Kidney (tissue), 14 donors: ENCODE measurements around the gene TTC28. TPM values are rescaled to one million over a fixed set of nuclear protein-coding genes. Genes with fewer than 3 reads are reported as not detected.
A peak's percentile ranks its signal among the peaks of the same experiment; 100 is the strongest.

Experiments used
- DNase-seq, 5 donors: peaks; one replicate each; pipeline ENCODE4 v3.0.0-alpha.2; 2013 to 2020
- FAIRE-seq: peaks from 2 replicates; lab custom pipeline; 2012; peaks lifted over from hg19 to GRCh38; lab: Jason Lieb, UNC
- H3K27ac ChIP-seq, 2 donors: one replicate each; pipeline ENCODE4 v1.7.0; 2013; ENCODE audit warnings: low read depth in 2 of 2, low read length in 2 of 2, inconsistent platforms in 1 of 2
- H3K27me3 ChIP-seq: one replicate; pipeline ENCODE4 v1.7.1; 2013; ENCODE audit warnings: low read length, inconsistent platforms; ENCODE audit not compliant: control insufficient read depth, insufficient read depth
- H3K36me3 ChIP-seq, 3 donors: one replicate each; pipeline versions ENCODE4 v1.7.0 to v1.7.1; 2013; ENCODE audit warnings: low read length in 3 of 3, control low read depth in 1 of 3, inconsistent platforms in 1 of 3; ENCODE audit not compliant: insufficient read depth in 3 of 3, control insufficient read depth in 2 of 3
- H3K4me1 ChIP-seq, 3 donors: one replicate each; pipeline versions ENCODE4 v1.7.0 to v1.7.1; 2013; ENCODE audit warnings: low read length in 3 of 3, inconsistent platforms in 1 of 3, low read depth in 1 of 3; ENCODE audit not compliant: control insufficient read depth in 2 of 3, insufficient read depth in 2 of 3
- H3K4me3 ChIP-seq, 3 donors: one replicate each; pipeline versions ENCODE4 v1.7.0 to v1.8.1; 2013; ENCODE audit warnings: low read length in 3 of 3, control low read depth in 1 of 3, inconsistent platforms in 1 of 3
- H3K9ac ChIP-seq, 3 donors: one replicate each; pipeline versions ENCODE4 v1.7.0 to v1.7.1; 2013; ENCODE audit warnings: low read length in 3 of 3, control low read depth in 1 of 3, inconsistent platforms in 1 of 3
- H3K9me3 ChIP-seq, 3 donors: one replicate each; pipeline versions ENCODE4 v1.7.0 to v1.7.1; 2013; ENCODE audit warnings: low read length in 3 of 3, control low read depth in 1 of 3, inconsistent platforms in 1 of 3; ENCODE audit not compliant: control insufficient read depth in 2 of 3, insufficient read depth in 1 of 3
- CTCF ChIP-seq: IDR thresholded peaks from 3 replicates; pipeline ENCODE4 v1.5.1; 2012; ENCODE audit warnings: mild to moderate bottlenecking, moderate library complexity, borderline replicate concordance; ENCODE audit not compliant: insufficient read depth; ENCODE audit errors: extremely low read depth
- intact Hi-C: fragments of 100-400 bp; cut with DNase I; formaldehyde crosslinking; loops from one replicate; pipeline ENCODE4 v1.11.1; 2022
- polyA plus RNA-seq: library from polyadenylated mRNA; stranded (reverse); fragments of 350-450 nt; fragmentation: Illumina TruSeq; extraction: RNeasy Lipid Tissue Mini Kit (QIAGEN cat#74804); gene quantifications from one replicate; pipeline ENCODE4 v1.2.3, GENCODE V29; 2014; ENCODE audit warnings: low read depth, low replicate concordance; ENCODE audit not compliant: insufficient read depth
- total RNA-seq: library from RNA; stranded (reverse); fragmentation: NEBNext Ultra II Directional; extraction: Animal tissue kit (Norgen Biotek cat#: 25700); gene quantifications from one replicate; pipeline ENCODE4 v1.2.1, GENCODE V29; 2021
- donor health status: control.
- donor health status: control.
- donor health status: control.
- donor health status: control.
- donor health status: control.
- donor health status: DM: yes; HTN: yes; CAD: no.
- donor health status: Normal renal cell carcinoma (clear cell type).

Gene TTC28
- total and polyA plus RNA-seq, 2 donors from 2014 or later, result 3.5 to 40.2 TPM

- intact Hi-C loops, result no loop called here
- Histone ChIP-seq H3K4me1 (no peaks in the 10 kb centered on the region), H3K4me3 (no peak overlapping the region), H3K9ac (no peak overlapping the region), H3K9me3 (no peaks in the 10 kb centered on the region), H3K27me3 (no peaks in the 10 kb centered on the region), H3K27ac (no peak overlapping the region), H3K36me3 (peaks cover 3 to 11% (median 6%) of the 10 kb centered on the region in 3 donors)
- FAIRE-seq (no peak), DNase-seq (peak in 1 of 5 donors; percentile 55)
- TF ChIP-seq CTCF, result no peak
These were observed 679.3 kb downstream of the TTC28 start for GRCh38 chr22:28000361-28000760.

- no peak for DNase-seq
- intact Hi-C loops, result no loop called here
These were observed 679.8 kb downstream of the TTC28 start for GRCh38 chr22:27999876-28000275.

GRCh38 chr22:27998511-27999410 is 680.9 kb downstream of the TTC28 start:
- DNase-seq, result peak in 1 of 5 donors; percentile 61
- H3K4me3 ChIP-seq, result no peak overlapping the region
- no peaks in the 10 kb centered on the region for H3K4me1 ChIP-seq
- H3K27me3 ChIP-seq, result no peaks in the 10 kb centered on the region
- no peak for FAIRE-seq
- intact Hi-C loops, result no loop called here
- peaks cover 3 to 15% (median 6%) of the 10 kb centered on the region in 3 donors for H3K36me3 ChIP-seq
- TF ChIP-seq CTCF, result no peak
- no peaks in the 10 kb centered on the region for H3K9me3 ChIP-seq
- no peak overlapping the region for H3K27ac ChIP-seq
- H3K9ac ChIP-seq, result no peak overlapping the region

More at GRCh38 chr22:27999876-28000275, 679.8 kb downstream of the TTC28 start:
- TF ChIP-seq CTCF, result no peak
- FAIRE-seq, result no peak
- H3K27ac ChIP-seq, result no peak overlapping the region
- H3K27me3 ChIP-seq, result no peaks in the 10 kb centered on the region
- peaks cover 3 to 15% (median 6%) of the 10 kb centered on the region in 3 donors for H3K36me3 ChIP-seq
- H3K4me3 ChIP-seq, result no peak overlapping the region
- H3K9ac ChIP-seq, result no peak overlapping the region
- no peaks in the 10 kb centered on the region for H3K9me3 ChIP-seq
- H3K4me1 ChIP-seq, result no peaks in the 10 kb centered on the region
